ENCODE data around the gene ACP3. TPM values are rescaled to one million over a fixed set of nuclear protein-coding genes. Genes with fewer than 3 reads are reported as not detected.
"Not testable (repeated sequence)": the region's sequence is repeated elsewhere in the genome, so short reads cannot be mapped to it uniquely, and the experiment has no call there.

ACP3 gene
- total RNA-seq, 1 donor from 2014 or later: not detected

- Mint-ChIP-seq H3K9me3 (no peaks in the 10 kb centered on the region), H3K4me3 (no peak overlapping the region), H3K4me1 (ENCODE audit: low read depth) (no peaks in the 10 kb centered on the region), H3K36me3 (ENCODE audit: low read depth) (no peaks in the 10 kb centered on the region), H3K27me3 (ENCODE audit: insufficient read depth) (peaks cover 2% of the 10 kb centered on the region), H3K27ac (no peak overlapping the region)
- no peak for DNase-seq (ENCODE audit: low spot score)
- intact Hi-C loops (cut with micrococcal nuclease): no loop called here
Observed at GRCh38 chr3:132292042-132292441, 25.2 kb upstream of the ACP3 start.

DNA sequence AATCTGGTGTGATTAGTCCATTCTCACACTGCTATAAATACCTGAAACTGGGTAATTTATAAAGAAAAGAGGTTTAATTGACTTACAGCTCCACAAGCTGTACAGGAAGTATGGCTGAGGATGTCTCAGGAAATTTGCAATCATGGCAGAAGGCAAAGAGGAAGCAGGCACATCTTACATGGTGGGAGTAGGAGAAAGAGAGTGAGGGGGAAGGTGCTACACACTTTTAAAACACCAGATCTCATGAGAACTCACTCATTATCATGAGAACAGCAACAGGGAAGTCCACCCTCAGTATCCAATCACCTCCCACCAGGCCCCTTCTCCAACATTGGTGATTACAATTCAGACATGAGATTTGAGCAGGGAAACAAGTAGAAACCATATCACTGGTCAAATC, 24.0 kb upstream of the ACP3 start:
- no peaks in the 10 kb centered on the region for H3K27me3 Mint-ChIP-seq (ENCODE audit: insufficient read depth)
- DNase-seq (ENCODE audit: low spot score): no peak
- intact Hi-C loops (cut with micrococcal nuclease): no loop called here
- no peak overlapping the region for H3K4me3 Mint-ChIP-seq
- no peak overlapping the region for H3K27ac Mint-ChIP-seq
- H3K36me3 Mint-ChIP-seq (ENCODE audit: low read depth): no peaks in the 10 kb centered on the region
- no peaks in the 10 kb centered on the region for H3K9me3 Mint-ChIP-seq
- no peaks in the 10 kb centered on the region for H3K4me1 Mint-ChIP-seq (ENCODE audit: low read depth)

DNA sequence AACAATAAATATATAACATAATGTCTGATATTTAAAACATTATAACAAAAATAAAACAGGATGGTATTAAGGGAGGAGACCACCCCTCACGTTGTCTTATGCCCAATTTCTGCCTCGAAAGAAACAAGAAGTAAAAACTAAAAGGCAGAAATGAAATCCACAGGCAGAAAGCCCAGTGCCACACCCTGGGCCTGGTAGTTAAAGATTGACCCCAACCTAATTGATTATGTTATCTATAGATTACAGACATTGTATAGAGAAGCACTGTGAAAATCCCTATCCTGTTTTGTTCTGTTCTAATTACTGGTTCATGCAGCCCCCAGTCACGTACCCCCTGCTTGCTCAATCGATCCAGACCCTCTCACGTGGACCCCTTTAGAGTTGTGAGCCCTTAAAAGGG, 22.3 kb upstream of the ACP3 start:
- intact Hi-C loops (cut with micrococcal nuclease): no loop called here
- H3K27me3 Mint-ChIP-seq (ENCODE audit: insufficient read depth): no peaks in the 10 kb centered on the region
- no peak for DNase-seq (ENCODE audit: low spot score)
- no peaks in the 10 kb centered on the region for H3K4me1 Mint-ChIP-seq (ENCODE audit: low read depth)
- no peaks in the 10 kb centered on the region for H3K36me3 Mint-ChIP-seq (ENCODE audit: low read depth)
- H3K4me3 Mint-ChIP-seq: no peak overlapping the region
- no peaks in the 10 kb centered on the region for H3K9me3 Mint-ChIP-seq
- no peak overlapping the region for H3K27ac Mint-ChIP-seq

DNA sequence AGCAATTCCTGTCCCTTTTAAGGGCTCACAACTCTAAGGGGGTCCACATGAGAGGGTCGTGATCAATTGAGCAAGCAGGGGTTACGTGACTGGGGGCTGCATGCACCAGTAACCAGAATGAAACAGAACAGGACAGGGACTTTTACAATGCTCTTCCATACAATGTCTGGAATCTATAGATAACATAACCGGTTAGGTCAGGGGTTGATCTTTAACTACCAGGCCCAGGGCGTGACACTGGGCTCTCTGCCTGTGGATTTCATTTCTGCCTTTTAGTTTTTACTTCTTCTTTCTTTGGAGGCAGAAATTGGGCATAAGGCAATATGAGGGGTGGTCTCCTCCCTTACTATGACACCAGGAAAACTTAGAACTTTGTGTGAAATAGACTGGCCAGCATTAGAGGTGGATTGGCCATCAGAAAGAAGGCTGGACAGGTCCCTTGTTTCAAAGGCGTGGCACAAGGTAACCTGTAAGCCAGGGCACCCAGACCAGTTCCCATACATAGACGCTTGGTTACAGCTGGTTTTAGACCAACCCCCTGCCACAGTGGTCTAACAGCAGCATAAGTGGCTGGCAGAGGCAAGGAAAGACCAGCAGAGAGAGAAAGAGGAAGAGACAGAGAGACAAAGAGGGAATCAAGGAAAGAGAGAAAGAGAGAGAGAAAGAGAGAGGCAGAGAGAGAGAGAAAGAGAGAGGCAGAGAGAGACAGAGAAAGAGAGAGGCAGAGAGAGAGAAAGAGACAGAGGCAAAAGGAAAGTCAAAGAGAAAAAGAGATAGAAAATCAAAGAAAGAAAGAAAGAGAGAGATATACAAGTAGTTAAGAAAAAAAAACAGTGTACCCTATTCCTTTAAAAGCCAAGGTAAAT, 13.6 kb upstream of the ACP3 start:
- H3K27ac Mint-ChIP-seq; H3K27me3 Mint-ChIP-seq (ENCODE audit: insufficient read depth); H3K4me1 Mint-ChIP-seq (ENCODE audit: low read depth); H3K36me3 Mint-ChIP-seq (ENCODE audit: low read depth); intact Hi-C loops (cut with micrococcal nuclease); H3K4me3 Mint-ChIP-seq; H3K9me3 Mint-ChIP-seq; DNase-seq (ENCODE audit: low spot score): not testable (repeated sequence)

- H3K4me3 Mint-ChIP-seq; H3K9me3 Mint-ChIP-seq; DNase-seq (ENCODE audit: low spot score); H3K36me3 Mint-ChIP-seq (ENCODE audit: low read depth); H3K4me1 Mint-ChIP-seq (ENCODE audit: low read depth); intact Hi-C loops (cut with micrococcal nuclease); H3K27me3 Mint-ChIP-seq (ENCODE audit: insufficient read depth); H3K27ac Mint-ChIP-seq: not testable (repeated sequence)
Observed at GRCh38 chr3:132304351-132304750, 12.9 kb upstream of the ACP3 start.

- H3K9me3 Mint-ChIP-seq; H3K4me1 Mint-ChIP-seq (ENCODE audit: low read depth); H3K27ac Mint-ChIP-seq; H3K27me3 Mint-ChIP-seq (ENCODE audit: insufficient read depth); H3K36me3 Mint-ChIP-seq (ENCODE audit: low read depth); intact Hi-C loops (cut with micrococcal nuclease); DNase-seq (ENCODE audit: low spot score); H3K4me3 Mint-ChIP-seq: not testable (repeated sequence)
Observed at GRCh38 chr3:132310057-132310456, 7.2 kb upstream of the ACP3 start.

- Mint-ChIP-seq H3K27me3 (ENCODE audit: insufficient read depth) (no peaks in the 10 kb centered on the region), H3K4me3 (no peak overlapping the region), H3K27ac (no peak overlapping the region), H3K9me3 (no peaks in the 10 kb centered on the region), H3K36me3 (ENCODE audit: low read depth) (no peaks in the 10 kb centered on the region), H3K4me1 (ENCODE audit: low read depth) (no peaks in the 10 kb centered on the region)
- intact Hi-C loops (cut with micrococcal nuclease): no loop called here
- no peak for DNase-seq (ENCODE audit: low spot score)
Observed at GRCh38 chr3:132311316-132311715, 5.9 kb upstream of the ACP3 start.

DNA sequence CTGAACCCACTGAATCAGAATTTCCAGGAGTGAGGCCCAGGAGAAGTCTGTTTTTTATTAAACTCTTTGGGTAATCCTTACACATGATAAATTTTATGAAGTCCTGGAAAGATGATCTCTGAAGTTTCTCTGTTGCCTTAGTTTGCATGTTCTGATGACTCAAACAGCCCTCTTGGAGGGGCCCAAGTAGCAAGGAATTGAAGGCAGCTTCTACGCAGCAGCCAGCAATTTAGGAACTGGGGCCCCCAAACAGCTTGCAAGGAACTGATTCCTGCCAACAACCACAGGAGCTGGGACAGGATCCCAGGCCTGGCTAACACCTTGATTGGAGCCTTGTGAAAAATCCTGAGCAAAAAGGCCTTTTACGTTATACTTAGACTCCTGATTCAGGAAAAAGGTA, 5.4 kb upstream of the ACP3 start:
- no peaks in the 10 kb centered on the region for H3K27me3 Mint-ChIP-seq (ENCODE audit: insufficient read depth)

GRCh38 chr3:132315851-132316250, 1.4 kb upstream of the ACP3 start:
- peaks cover 4% of the 10 kb centered on the region for H3K4me1 Mint-ChIP-seq (ENCODE audit: low read depth)
- peaks cover 12% of the 10 kb centered on the region for H3K27me3 Mint-ChIP-seq (ENCODE audit: insufficient read depth)
- intact Hi-C loops (cut with micrococcal nuclease): no loop called here
- no peak overlapping the region for H3K27ac Mint-ChIP-seq
- H3K36me3 Mint-ChIP-seq (ENCODE audit: low read depth): no peaks in the 10 kb centered on the region
- H3K4me3 Mint-ChIP-seq: no peak overlapping the region
- H3K9me3 Mint-ChIP-seq: no peaks in the 10 kb centered on the region
- no peak for DNase-seq (ENCODE audit: low spot score)

More for the DNA sequence above, 5.4 kb upstream of the ACP3 start:
- Mint-ChIP-seq H3K27ac (no peak overlapping the region), H3K36me3 (ENCODE audit: low read depth) (no peaks in the 10 kb centered on the region), H3K9me3 (no peaks in the 10 kb centered on the region), H3K4me1 (ENCODE audit: low read depth) (no peaks in the 10 kb centered on the region), H3K4me3 (no peak overlapping the region)
- intact Hi-C loops (cut with micrococcal nuclease): no loop called here
- DNase-seq (ENCODE audit: low spot score): no peak

GRCh38 chr3:132318451-132318850, 1.2 kb downstream of the ACP3 start:
- H3K36me3 Mint-ChIP-seq (ENCODE audit: low read depth): no peaks in the 10 kb centered on the region
- H3K4me1 Mint-ChIP-seq (ENCODE audit: low read depth): peaks cover 4% of the 10 kb centered on the region
- no peak overlapping the region for H3K4me3 Mint-ChIP-seq
- no peak overlapping the region for H3K27ac Mint-ChIP-seq
- DNase-seq (ENCODE audit: low spot score): no peak
- intact Hi-C loops (cut with micrococcal nuclease): no loop called here
- H3K9me3 Mint-ChIP-seq: no peaks in the 10 kb centered on the region
- peaks cover 12% of the 10 kb centered on the region for H3K27me3 Mint-ChIP-seq (ENCODE audit: insufficient read depth)

GRCh38 chr3:132321304-132321703, 4.1 kb downstream of the ACP3 start:
- peaks cover 4% of the 10 kb centered on the region for H3K4me1 Mint-ChIP-seq (ENCODE audit: low read depth)
- intact Hi-C loops (cut with micrococcal nuclease): no loop called here
- H3K27me3 Mint-ChIP-seq (ENCODE audit: insufficient read depth): peaks cover 13% of the 10 kb centered on the region
- H3K4me3 Mint-ChIP-seq: no peak overlapping the region
- DNase-seq (ENCODE audit: low spot score): no peak
- no peaks in the 10 kb centered on the region for H3K9me3 Mint-ChIP-seq
- no peak overlapping the region for H3K27ac Mint-ChIP-seq
- H3K36me3 Mint-ChIP-seq (ENCODE audit: low read depth): no peaks in the 10 kb centered on the region

DNA sequence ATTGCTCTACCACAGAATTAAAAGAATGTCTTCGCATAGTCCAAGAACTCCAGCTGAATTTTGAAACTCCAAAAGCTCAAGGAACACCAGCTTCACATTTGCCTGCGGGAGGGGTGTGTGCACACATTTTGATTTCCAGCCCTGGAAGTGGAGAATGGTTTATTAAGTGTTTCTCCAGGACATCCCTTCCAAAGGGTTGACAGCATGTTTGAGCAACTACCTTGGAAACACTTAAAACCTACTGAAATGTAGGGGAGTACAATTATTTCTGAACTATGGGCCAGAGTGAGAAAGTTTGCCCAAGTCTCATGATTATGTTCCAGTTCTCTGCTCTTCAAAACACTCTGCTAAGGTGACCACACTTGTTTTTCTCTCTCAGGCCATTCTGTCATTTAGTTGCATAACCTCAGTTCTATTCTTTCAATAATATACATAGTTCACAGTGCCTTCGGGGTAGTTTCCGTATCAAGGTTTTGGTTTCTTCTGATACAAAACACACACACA, 7.9 kb downstream of the ACP3 start:
- no peaks in the 10 kb centered on the region for H3K4me1 Mint-ChIP-seq (ENCODE audit: low read depth)
- no peaks in the 10 kb centered on the region for H3K36me3 Mint-ChIP-seq (ENCODE audit: low read depth)
- intact Hi-C loops (cut with micrococcal nuclease): no loop called here
- H3K27ac Mint-ChIP-seq: no peak overlapping the region
- no peaks in the 10 kb centered on the region for H3K9me3 Mint-ChIP-seq
- H3K4me3 Mint-ChIP-seq: no peak overlapping the region
- no peak for DNase-seq (ENCODE audit: low spot score)
- H3K27me3 Mint-ChIP-seq (ENCODE audit: insufficient read depth): peaks cover 2% of the 10 kb centered on the region

DNA sequence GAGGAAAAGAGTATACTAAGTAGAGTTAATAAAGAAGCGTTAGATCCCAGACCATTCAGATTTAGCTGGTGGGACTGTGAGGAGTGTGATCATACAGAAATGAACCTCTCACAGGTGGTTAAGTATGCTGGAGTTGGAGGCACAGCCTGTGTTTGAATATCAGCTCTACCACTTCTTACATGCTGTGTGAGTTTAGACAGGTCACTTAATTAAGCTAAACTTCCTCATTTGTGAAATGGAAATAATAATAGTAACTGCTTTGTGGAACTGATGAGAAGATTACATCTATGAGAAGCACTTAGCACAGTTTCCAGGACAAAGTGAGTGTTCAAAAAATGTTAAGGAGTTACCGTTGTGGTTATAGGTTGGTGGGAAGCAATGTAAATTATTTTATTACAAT, 8.4 kb downstream of the ACP3 start:
- no peaks in the 10 kb centered on the region for H3K36me3 Mint-ChIP-seq (ENCODE audit: low read depth)
- no peak for DNase-seq (ENCODE audit: low spot score)
- no peaks in the 10 kb centered on the region for H3K4me1 Mint-ChIP-seq (ENCODE audit: low read depth)
- peaks cover 2% of the 10 kb centered on the region for H3K27me3 Mint-ChIP-seq (ENCODE audit: insufficient read depth)
- H3K9me3 Mint-ChIP-seq: no peaks in the 10 kb centered on the region
- H3K4me3 Mint-ChIP-seq: no peak overlapping the region
- H3K27ac Mint-ChIP-seq: no peak overlapping the region
- intact Hi-C loops (cut with micrococcal nuclease): no loop called here

DNA sequence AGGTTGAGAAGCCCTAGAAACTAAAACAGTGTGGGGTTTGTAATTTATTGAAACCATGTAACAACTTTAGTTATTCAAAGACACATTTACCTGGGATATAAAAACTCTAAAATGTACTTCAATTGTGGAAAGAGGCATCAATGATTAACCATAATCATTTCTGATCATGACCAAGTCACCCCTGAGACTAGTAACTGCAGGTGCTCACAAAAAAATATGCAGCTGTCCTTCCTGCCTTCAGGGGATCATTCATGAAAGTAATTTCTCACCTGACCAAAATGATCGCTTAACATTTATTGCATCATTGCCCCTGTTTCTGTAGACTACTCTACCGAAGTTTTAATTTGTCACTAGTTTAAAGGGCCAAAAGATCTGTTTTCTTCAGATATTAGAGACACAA, 9.0 kb downstream of the ACP3 start:
- intact Hi-C loops (cut with micrococcal nuclease): no loop called here
- no peak for DNase-seq (ENCODE audit: low spot score)
- Mint-ChIP-seq H3K4me3 (no peak overlapping the region), H3K36me3 (ENCODE audit: low read depth) (no peaks in the 10 kb centered on the region), H3K27me3 (ENCODE audit: insufficient read depth) (peaks cover 4% of the 10 kb centered on the region), H3K27ac (no peak overlapping the region), H3K4me1 (ENCODE audit: low read depth) (no peaks in the 10 kb centered on the region), H3K9me3 (no peaks in the 10 kb centered on the region)
